C4-2B (cell line): ENCODE results near the gene FGF16.

ENCODE experiments used
- CTCF ChIP-seq: fragments of 450-650 bp; conservative IDR thresholded peaks from 2 replicates; pipeline ENCODE4 v1.5.1; 2017; ENCODE audit warnings: mild to moderate bottlenecking
- ZFX ChIP-seq: fragments of 450-650 bp; IDR thresholded peaks from 2 replicates; pipeline ENCODE4 v1.6.1; 2017

DNA sequence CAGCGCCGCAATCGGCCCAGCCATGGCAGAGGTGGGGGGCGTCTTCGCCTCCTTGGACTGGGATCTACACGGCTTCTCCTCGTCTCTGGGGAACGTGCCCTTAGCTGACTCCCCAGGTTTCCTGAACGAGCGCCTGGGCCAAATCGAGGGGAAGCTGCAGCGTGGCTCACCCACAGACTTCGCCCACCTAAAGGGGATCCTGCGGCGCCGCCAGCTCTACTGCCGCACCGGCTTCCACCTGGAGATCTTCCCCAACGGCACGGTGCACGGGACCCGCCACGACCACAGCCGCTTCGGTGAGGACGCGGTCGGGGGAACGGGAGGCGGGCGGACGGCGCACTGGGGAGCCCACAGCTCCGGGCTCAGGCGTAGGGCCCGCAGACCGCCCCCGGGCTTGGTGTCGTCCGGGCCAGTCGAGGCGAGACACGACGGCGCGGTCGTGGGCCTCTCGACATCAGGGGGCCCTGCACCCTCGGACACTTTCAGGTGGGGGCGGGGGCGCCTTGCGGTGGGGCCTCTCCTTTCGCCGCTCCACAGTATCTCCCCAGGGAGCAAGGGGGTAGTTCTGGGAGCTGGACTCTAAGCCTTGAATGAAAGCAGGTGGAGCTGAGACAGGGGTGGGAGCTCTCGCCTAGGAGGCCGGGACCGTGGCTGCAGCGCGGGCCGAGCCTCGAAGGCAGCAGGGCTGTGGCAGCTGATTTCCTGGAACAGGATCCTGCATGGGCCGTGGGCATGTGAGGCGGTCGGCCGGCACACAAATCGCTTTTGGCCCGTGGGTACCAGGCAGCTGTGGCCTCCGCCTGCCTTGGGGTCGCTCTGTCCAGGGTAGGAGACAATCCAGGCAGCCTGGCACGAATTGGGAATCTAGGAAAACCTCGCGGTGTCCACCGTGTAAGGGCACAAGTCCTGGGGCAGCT is 722 bp downstream of the FGF16 start:
- TF ChIP-seq CTCF (no peak), ZFX (no peak)
